GM03348 (cell line): ENCODE data around the gene HS3ST4.
A peak's percentile ranks its signal among the peaks of the same experiment; 100 is the strongest.
"Not testable (repeated sequence)": the region's sequence is repeated elsewhere in the genome, so short reads cannot be mapped to it uniquely, and the experiment has no call there.

Source experiments
- DNase-seq: peaks from one replicate; pipeline ENCODE4 v3.0.0; 2012; ENCODE audit warnings: low spot score

HS3ST4 gene

DNA sequence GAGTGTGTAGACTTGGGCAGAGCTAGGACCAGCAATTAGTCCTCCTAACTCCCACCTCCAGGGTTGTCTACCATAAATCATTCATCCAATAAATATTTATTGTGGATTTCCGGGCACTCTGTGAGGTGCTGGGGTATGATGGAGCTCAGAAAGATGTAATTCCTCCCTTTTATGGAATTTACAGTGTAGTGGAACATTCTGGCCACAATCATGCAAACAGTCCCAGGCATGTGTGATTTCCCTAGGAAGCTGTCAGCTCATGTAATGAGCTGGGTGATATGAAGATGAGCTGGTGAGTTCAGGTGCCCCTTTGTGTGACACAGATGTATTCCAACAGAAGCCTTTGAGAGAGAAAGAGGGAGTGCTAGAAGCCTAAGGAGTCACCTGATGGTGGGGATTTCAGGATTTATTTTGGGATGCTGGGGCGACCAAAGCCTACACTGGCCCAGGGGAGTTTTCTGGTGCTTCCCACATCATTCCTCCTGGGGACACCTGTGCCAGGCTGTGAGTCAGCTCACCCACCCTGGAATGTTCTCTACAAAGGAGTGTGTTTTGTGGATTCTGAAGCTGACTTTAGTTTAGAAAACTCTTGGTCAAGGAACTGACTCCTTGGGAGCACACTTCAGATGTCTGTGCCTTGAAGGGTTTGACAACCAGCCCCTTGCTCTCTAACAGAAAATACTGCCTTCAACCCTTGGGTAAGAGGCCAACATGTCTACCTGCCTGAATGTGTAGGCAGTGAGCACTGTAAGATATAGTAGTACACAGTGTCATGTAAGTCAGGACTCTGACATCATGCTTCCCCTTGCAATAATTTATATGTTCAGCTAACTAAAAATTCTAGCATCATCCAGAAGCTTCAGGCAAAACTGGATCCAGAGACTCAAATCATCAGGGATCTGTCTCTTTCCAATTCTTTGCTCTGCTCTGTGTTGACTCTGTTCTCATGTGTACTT is 42.9 kb downstream of the HS3ST4 start:
- DNase-seq, result no peak

DNA sequence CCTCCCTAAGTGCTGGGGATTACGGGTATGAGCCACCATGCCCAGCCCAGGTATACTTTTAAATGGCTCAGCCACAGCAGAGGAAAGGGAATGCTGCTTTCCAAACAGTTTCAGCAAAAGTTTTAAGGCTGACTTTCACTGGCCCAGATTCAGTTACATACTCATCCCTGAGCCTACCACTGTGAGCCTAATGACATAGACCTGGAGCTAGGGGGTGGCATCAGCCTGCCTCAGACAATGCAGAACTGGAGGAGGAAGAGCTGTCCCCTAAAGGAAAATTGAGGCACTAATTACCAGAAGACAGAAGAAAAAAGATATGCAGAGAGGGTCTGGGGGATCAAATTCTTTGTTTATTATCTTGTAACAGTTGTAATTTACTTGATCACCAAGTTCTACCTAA is 43.9 kb downstream of the HS3ST4 start:
- DNase-seq, result no peak

DNA sequence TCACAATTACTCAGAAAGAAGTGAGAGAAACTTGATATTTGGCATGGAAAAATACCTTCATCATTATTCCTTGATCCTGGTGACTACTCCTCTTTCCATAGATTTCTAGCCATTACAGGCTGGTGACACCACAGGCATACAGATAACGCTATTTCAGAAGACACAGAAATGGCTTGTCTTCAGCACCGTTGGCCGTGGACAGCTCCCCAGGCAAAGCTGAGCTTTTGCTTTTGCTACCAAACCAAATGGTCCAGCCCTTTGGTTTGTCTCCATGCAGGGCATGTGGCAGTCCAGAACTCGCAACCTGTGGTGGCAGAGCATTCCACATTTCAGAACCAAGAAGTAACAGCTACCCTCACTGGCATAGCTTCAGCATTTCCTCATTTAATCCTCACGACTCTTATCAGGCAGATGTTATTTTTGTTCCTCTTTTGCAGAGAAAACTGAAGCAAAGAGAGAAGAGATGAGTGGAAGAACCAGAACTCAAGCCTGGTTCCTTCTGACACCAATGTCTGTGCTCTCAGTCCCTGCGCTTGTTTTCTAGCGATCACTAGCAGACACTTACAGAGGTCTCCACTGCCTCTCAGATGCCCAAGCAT is 55.5 kb downstream of the HS3ST4 start:
- no peak for DNase-seq

DNA sequence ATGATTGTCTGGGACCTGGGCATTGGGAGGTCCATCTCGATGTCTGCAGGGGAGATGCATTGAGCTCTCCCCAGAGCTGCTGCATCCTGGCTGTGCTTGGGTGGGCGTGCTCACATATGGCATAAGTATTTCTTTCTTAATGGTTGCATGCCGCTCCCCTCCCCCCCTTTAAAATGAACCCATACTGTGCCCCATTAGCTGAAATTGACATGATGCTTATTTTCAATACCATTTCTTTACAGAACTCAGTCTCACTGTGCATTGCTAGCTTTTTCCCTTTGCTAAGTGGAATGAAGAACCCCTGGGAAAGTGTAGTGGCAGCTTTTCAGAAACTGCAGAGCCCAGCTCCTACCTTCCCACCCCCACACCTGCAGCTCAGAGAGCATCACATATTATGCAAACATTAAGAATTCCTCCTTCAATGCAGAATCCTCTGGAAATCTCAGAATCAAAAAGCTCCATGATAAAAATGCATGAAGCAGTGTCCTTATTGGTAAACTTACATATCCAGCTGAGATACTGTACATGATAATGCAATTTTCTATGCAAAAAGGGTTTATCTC is 56.4 kb downstream of the HS3ST4 start:
- no peak for DNase-seq

DNA sequence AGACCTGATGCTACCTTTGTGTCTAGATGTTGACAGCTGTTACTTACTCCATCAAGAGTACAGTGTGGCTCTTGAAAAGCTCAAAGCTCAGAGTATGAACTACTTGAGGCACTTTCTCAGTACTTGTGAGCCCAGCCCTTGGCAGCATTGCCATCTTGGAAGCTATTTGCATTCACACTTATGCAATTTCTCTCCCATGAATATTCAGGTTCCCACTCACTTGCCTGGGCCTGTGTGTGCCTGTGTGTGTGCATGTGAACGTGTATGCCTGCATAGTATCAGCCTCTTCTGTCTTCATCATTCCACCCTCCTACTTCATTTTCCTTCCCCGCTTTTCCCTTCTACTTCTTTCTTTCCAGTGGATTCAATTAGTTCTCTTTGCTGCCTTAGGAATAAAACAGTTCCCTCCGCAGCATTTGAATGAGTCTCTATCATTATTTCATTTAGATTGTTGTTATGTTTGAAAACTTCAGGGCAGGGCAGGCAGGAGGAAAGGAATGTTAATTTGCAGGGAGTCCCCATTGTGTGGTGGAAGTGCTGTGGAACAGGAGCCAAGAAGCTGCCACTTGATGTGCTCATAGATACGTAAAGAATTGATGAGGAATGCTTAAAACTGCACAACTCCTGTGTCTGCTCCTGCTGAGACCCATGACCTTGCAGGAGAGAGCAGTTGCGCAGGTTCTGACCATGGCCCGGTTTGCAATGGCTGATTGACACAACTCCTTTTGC is 58.9 kb downstream of the HS3ST4 start:
- no peak for DNase-seq

DNA sequence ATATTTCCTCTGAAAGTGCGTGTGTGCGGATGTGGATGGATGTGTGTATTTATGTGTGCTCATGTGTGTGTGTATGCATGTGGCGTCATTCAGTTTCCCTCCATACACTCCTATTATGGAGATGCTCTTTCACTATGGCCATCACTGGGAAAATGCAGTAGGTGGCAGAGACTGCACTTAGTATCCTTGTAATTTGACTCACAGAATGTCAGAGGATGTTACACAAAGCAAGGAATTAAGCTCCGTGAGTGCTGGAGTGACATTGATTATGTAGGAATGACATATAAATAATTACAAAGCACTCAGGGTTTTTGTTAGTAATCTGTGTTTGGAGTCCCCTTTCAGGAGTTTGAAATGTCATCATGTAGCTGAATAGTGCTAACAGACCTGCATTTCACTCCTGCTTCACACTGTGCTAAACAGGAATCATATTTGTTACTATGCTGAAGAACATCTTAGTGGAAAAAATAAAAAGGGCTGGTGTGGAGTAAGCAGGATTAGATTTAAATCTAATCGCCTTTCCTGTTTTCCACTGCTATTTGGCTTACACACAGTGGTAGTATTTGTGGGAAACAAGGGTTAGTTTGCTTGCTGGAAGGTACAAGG is 59.6 kb downstream of the HS3ST4 start:
- DNase-seq, result no peak

DNA sequence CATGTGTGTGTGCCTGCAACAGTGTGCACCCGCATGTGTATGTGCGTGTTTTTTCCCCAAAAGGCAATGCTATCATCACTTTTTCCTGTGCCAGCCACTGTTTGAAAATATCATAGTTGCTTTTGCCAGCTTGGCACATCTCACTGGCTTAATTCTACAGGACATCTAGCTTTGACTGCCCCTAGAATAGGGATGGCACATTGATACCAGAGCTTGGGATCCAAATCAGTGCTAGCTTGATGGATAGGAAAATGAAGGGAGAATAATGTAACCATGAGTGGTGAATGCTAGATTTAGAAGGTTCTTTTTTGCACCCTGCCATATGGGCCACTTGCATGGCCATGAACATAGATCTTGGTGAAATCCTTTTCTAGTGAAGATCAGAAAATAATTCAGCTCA is 72.7 kb downstream of the HS3ST4 start:
- no peak for DNase-seq

DNA sequence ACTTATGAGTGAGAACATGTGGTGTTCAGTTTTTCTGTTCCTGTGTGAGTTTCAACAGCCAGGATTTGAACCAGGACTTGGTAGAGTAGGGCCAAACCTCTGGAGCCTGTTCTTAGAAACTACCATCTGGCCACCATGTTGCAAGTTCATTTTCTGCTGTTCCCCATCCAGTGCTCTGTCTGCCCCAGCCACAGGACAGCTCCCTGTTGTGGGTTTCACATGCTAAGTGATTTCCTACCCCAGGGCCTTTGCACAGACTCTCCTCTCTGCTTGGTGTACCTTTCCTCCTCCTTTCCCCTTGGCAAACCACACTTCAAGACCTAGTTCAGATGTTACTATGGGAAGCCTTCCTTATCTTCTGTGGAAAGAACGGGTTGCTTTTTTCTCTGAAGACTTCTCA is 79.5 kb downstream of the HS3ST4 start:
- DNase-seq, result no peak

DNA sequence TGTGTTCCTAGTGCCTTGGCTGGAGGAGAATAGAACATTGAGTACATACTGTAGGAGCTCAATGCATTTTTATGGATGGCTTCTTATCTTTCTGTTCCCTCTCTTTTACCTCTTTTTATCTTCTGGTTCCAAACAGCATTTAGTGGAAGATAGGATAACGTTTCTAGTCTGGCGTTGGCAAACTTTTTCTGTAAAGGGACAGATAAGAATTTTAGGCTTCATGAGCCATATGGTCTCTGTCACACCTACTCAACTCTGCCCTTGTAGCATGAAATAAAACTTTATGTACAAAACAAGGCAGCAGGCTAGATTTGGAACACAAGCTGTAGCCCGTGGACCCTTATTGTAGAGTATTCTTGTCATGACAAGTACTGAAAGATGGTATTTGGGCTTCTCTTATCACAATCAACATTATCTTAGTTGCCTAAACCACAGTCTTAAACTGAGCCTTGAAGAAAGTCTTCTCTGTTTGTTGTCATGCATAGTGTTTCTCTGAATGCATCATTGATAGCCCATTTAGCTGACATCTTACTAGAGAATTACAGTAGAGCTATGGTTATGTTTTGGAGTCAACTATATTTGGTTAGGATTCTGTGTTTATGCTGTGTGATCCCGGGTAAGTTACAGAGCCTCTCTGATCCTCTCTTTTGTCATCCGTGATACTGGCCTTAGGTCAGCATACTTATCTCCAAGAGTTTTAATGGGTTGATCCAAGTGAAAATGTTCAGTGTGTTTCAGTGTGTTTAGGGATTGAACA is 80.2 kb downstream of the HS3ST4 start:
- no peak for DNase-seq

DNA sequence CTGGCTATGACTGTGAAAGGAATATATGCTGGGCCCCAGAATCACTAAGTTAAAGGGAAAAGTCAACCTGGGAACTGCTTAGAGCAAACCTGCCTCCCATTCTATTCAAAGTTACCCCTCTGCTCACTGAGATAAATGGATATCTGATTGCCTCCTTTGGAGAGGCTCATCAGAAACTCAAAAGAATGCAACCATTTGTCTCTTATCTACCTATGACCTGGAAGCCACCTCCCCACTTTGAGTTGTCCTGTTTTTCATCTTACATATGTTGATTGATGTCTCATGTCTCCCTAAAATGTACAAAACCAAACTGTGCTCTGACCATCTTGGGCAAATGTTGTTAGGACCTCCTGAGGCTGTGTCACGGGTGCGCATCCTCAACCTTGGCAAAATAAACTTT is 84.5 kb downstream of the HS3ST4 start:
- not testable (repeated sequence) for DNase-seq

DNA sequence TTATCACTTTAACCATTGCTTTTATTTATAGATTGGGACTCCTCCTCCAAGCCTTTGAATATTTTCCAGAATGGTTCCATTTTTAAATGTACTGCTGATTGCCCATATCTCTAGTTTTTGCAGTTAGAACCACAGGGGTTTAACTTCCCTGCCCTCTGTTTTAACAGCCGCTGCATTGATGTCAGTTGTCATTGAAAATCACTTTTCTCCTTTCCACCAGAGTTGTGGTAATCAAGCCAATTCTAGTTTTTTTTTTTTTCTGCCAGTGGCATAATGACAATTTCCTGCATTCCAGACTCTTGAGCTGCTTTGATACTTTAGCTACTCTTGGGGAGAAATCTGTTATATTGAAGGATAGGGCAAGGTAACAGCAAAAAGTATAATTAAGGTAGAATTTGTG is 91.5 kb downstream of the HS3ST4 start:
- no peak for DNase-seq

DNA sequence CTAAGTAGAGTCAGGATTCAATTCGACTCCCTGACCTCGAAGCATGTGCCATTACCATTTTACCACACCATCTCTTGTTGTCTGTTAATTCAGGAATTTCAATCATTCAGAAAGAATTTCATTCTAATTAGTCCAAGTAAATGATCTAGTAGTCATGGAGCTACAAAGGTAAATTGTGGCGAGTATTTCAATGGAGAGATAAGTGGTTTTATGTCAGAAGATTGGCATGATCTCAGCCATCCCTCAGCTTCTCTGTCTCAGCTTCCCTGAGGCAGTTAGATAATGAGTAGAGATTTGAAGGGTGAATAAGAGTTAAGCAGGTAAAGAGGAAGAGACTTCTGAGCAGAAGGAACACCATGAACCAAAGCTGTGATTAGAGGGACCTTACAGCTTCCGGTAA is 93.6 kb downstream of the HS3ST4 start:
- DNase-seq, result no peak

DNA sequence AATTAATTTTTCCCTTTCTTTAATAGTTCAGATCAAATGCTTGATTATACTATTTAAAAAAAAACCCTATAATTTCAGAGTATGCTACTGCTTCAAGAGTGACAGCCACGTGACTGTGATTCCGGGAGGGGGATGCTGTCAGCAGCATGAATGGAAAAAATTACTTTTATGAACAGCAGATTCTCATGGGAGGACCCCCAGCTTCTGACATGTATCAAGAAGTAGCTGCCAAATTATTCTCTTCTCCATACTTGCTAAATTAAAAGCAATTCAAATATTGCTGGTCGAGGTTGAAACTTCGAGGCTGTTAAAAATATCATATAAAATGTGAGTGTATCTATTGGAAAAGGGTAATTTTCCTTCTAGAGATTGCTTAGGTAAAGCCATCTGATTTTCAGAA is 95.0 kb downstream of the HS3ST4 start:
- DNase-seq, result no peak

DNA sequence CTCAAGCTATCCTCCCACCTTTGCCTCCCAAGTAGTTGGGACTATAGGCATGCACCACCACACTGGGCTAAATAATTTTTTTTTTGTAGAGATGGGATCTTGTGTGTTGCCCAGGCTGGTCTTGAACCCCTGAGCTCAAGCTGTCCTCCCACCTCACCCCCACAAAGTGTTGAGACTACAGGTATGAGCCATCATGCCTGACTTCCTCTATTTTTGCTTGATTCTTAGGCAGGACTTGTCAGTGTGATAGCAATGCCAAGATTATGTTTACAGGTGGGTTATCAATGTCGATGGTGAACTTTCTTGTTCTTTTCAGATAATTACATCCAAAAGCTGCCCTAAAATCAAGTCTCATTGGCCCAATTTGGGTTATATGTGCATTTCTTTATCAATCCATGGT is 96.9 kb downstream of the HS3ST4 start:
- no peak for DNase-seq

DNA sequence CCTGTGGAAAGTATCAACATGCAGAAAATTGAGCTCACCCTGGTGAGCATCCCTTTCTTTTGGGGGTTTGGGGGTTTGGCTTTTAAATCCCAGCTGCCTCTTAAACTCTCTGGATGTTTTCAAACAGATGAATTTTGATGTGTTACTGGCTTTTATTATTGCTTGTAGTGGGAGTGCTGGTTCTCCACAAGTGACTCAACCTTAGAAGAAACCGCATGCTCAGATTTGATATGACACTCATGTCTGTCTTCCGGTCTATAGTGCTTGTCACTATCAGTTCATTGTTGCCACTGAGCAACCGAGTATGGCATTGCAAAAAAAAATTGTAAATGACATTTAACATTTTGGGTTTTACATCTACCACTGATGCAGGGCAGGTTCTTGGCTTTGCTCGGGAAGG is 104.5 kb downstream of the HS3ST4 start:
- no peak for DNase-seq

DNA sequence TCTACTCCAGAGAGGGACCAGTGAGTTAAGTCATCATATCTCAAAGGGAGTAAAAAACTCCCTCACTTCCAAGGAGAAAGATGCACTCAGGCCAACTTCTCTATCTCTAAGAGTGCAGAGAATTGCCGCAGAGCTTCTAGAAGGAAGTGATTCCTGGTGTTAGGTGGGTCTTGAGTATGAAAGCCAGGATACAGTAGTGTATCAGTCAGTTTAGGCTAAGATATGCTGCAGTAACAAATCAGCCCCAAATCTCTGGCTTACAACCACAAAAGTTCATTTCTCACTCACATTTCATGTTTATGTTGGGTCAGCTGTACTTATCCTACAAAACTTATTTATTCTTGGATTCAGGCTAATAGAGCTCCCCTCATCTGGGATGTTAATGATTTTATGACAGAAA is 106.3 kb downstream of the HS3ST4 start:
- DNase-seq, result no peak

DNA sequence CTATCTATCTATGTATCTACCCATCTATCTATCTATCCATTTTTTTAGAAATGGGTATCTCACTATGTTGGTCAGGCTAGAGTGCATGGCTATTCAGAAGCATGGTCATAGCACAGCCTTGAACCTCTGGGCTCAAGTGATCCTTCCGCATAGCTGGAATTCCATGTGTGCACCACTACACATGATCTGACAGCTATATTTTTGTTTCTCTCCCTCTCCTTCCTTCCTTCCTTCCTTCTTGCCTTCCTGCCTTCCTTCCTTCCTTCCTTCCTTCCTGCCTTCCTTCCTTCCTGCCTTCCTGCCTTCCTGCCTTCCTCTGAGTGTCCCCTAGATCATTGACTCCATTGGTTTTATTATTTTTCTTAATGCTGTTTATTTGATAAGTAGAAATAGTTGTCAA is 108.1 kb downstream of the HS3ST4 start:
- DNase-seq, result no peak

DNA sequence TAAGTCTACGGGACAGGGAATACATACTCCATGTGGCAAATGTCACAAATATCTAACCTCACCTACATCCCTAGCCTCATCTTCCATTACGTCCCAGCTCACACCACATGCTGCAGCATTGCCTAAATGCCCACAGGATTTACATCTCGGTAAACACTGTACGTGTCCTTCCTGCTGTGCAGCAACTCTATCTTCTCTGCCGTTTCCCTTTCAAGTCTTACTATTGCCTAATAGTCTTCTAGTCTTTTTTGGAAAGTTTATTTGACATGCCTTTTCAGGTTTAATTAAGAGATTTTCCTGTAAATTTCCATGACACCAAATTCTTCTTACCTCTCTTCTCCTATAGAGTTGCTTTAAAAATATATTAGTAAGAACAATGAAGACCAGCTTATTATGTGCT is 120.5 kb downstream of the HS3ST4 start:
- DNase-seq, result no peak

DNA sequence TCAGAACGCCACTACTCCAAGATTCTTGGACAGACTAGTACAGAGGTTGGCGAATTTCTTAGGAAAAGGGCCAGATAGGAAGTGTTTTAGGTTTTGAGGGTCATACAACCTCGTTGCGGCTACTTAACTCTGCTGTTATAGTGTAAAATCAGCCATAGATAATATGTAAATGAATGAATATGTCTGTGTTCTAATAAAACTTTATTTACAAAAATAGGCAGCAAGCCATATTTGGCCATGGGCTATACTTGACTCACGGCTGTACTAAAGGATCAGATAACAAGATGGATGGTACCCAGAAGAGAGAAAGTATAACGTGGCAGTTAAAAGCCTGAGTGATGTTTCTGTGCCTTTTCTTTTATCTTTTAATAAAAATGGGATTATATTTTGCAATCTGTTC is 125.5 kb downstream of the HS3ST4 start:
- DNase-seq, result no peak

DNA sequence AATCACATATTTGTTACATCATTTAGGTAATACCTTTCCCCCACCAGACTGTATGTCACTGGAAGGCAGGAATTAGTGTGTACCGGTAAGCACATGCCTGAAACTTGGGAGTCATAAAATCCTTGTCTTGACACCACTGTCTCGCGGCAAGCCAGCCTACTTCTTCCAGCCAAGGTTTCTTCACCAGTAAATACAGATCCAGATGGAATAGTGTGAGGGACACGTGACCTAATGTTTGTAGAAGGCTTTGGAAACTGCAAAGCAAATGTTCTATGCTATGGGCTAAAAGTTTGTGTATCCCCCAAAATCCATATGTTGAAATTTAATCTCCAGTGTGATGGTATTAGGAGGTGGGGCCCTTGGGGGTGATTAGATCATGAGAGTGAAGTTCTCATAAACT is 126.1 kb downstream of the HS3ST4 start:
- no peak for DNase-seq

DNA sequence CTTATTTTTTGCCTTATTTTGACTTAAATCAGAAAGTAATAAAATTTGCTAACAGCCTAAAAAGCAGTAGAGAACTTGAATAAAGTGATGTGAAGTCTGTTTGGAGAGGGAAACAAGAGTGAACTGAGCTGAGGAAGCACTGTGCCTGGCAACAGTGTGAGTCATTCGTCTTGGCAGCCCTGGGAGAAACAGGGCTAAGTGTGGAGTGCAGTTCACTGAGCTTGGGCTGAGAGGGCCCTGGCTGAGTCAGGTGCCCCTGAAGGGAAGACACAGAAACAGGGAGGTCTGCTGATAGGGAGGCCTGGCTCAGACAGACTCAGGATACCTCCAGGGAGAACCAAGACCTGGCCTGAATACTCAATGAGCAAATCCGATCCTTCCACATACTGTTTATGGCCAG is 132.1 kb downstream of the HS3ST4 start:
- peak; percentile 23 for DNase-seq

DNA sequence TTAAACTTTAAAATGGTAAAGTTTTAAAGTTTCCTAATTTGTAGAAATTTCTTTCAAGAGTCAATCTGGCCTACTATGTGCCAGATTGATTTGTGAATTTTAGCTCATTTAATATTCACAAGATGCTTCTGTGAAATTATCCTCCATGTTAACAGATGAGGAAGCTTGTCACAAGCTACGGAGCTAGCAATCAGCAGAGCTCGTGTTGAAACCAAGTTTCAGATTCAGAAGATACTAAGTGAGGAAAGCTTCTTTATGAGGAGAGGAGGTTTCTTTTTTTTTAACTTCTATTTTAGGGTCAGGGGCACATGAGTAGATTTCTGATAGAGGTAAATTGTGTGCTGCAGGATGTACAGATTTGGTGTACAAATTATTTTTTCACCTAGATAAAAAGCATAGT is 135.9 kb downstream of the HS3ST4 start:
- no peak for DNase-seq
